Iris pigment epithelial cell (primary cell): ENCODE measurements around the gene RBPMS2.
A peak's percentile ranks its signal among the peaks of the same experiment; 100 is the strongest.

ENCODE experiments used
- DNase-seq: peaks from one replicate; pipeline ENCODE4 v3.0.0-alpha.2; 2011; ENCODE audit warnings: low read depth

Gene RBPMS2

GRCh38 chr15:64720188-64720587 lies 55.2 kb downstream of the RBPMS2 start:
- no peak for DNase-seq

- DNase-seq: no peak
These were observed 57.5 kb downstream of the RBPMS2 start for GRCh38 chr15:64717735-64718495.

- DNase-seq: no peak
These were observed 58.3 kb downstream of the RBPMS2 start for GRCh38 chr15:64717130-64717529.

GRCh38 chr15:64716452-64716851 lies 58.9 kb downstream of the RBPMS2 start:
- no peak for DNase-seq

- DNase-seq: no peak
These were observed 61.8 kb downstream of the RBPMS2 start for GRCh38 chr15:64713592-64713991.

- DNase-seq: no peak
These were observed 63.0 kb downstream of the RBPMS2 start for GRCh38 chr15:64712353-64712752.

GRCh38 chr15:64710676-64711428 lies 64.5 kb downstream of the RBPMS2 start:
- DNase-seq: no peak

GRCh38 chr15:64706011-64706911 lies 69.1 kb downstream of the RBPMS2 start:
- no peak for DNase-seq

GRCh38 chr15:64705006-64705405 lies 70.4 kb downstream of the RBPMS2 start:
- no peak for DNase-seq

- DNase-seq: peak; percentile 17
These were observed 71.8 kb downstream of the RBPMS2 start for GRCh38 chr15:64703632-64703959.

GRCh38 chr15:64702816-64703631 lies 72.4 kb downstream of the RBPMS2 start:
- peak; percentile 89 for DNase-seq

- DNase-seq: no peak
These were observed 73.8 kb downstream of the RBPMS2 start for GRCh38 chr15:64701482-64702184.

GRCh38 chr15:64701051-64701450 lies 74.3 kb downstream of the RBPMS2 start:
- DNase-seq: no peak

GRCh38 chr15:64699751-64700388 lies 75.5 kb downstream of the RBPMS2 start:
- DNase-seq: peak; percentile 51

GRCh38 chr15:64698823-64699222 lies 76.6 kb downstream of the RBPMS2 start:
- DNase-seq: no peak

GRCh38 chr15:64697911-64698369 lies 77.4 kb downstream of the RBPMS2 start:
- peak; percentile 23 for DNase-seq

- DNase-seq: no peak
These were observed 78.9 kb downstream of the RBPMS2 start for GRCh38 chr15:64696481-64696880.

- no peak for DNase-seq
These were observed 79.8 kb downstream of the RBPMS2 start for GRCh38 chr15:64695561-64695992.

GRCh38 chr15:64694816-64695215 lies 80.6 kb downstream of the RBPMS2 start:
- DNase-seq: no peak

GRCh38 chr15:64693134-64693533 lies 82.3 kb downstream of the RBPMS2 start:
- DNase-seq: peak; percentile 95
